HUES6 (cell line): ENCODE measurements around the gene NEK1.

ENCODE experiments used
- H3K27ac ChIP-seq: 2 replicates; pipeline ENCODE4 v1.7.0; 2013; ENCODE audit warnings: low read depth, mild to moderate bottlenecking, low read length, inconsistent platforms
- H3K27me3 ChIP-seq: 2 replicates; pipeline ENCODE4 v1.6.1; 2013; ENCODE audit warnings: low read length; ENCODE audit not compliant: control insufficient read depth, insufficient read depth
- H3K36me3 ChIP-seq: 2 replicates; pipeline ENCODE4 v1.6.1; 2013; ENCODE audit warnings: low read length; ENCODE audit not compliant: control insufficient read depth, insufficient read depth
- H3K4me1 ChIP-seq: 2 replicates; pipeline ENCODE4 v1.6.1; 2013; ENCODE audit warnings: low read length; ENCODE audit not compliant: control insufficient read depth, insufficient read depth
- H3K4me3 ChIP-seq: 2 replicates; pipeline ENCODE4 v1.5.1; 2013; ENCODE audit warnings: low read depth, low read length
- H3K9ac ChIP-seq: one replicate; pipeline ENCODE4 v1.6.1; 2013; ENCODE audit warnings: mild to moderate bottlenecking, low read length
- H3K9me3 ChIP-seq: 2 replicates; pipeline ENCODE4 v1.6.1; 2013; ENCODE audit warnings: low read depth, low read length; ENCODE audit not compliant: control insufficient read depth, insufficient read depth

The NEK1 gene

GRCh38 chr4:169617306-169617705, 4.9 kb upstream of the NEK1 start:
- H3K27me3 ChIP-seq: no peaks in the 10 kb centered on the region
- H3K27ac ChIP-seq: no peak overlapping the region
- H3K9ac ChIP-seq: no peak overlapping the region
- no peak overlapping the region for H3K4me3 ChIP-seq
- H3K36me3 ChIP-seq: no peaks in the 10 kb centered on the region
- peaks cover 9% of the 10 kb centered on the region; the same call in 1 of the 2 replicates for H3K4me1 ChIP-seq
- H3K9me3 ChIP-seq: no peaks in the 10 kb centered on the region

- no peaks in the 10 kb centered on the region for H3K9me3 ChIP-seq
- no peak overlapping the region for H3K9ac ChIP-seq
- H3K4me1 ChIP-seq: peaks cover 6% of the 10 kb centered on the region; the same call in 1 of the 2 replicates
- no peak overlapping the region for H3K27ac ChIP-seq
- H3K4me3 ChIP-seq: no peak overlapping the region
- no peaks in the 10 kb centered on the region for H3K27me3 ChIP-seq
- no peaks in the 10 kb centered on the region for H3K36me3 ChIP-seq
Observed at GRCh38 chr4:169616846-169617245, 4.5 kb upstream of the NEK1 start.

- no peak overlapping the region for H3K4me3 ChIP-seq
- no peak overlapping the region for H3K9ac ChIP-seq
- H3K27ac ChIP-seq: no peak overlapping the region
- no peaks in the 10 kb centered on the region for H3K9me3 ChIP-seq
- H3K36me3 ChIP-seq: no peaks in the 10 kb centered on the region
- H3K4me1 ChIP-seq: peaks cover 13% of the 10 kb centered on the region
- H3K27me3 ChIP-seq: no peaks in the 10 kb centered on the region
Observed at GRCh38 chr4:169615467-169616106, 3.2 kb upstream of the NEK1 start.

- Histone ChIP-seq H3K4me1 (peaks cover 13% of the 10 kb centered on the region), H3K4me3 (peak overlapping the region; percentile 89), H3K9me3 (no peaks in the 10 kb centered on the region), H3K27me3 (no peaks in the 10 kb centered on the region), H3K9ac (peak overlapping the region; percentile 48), H3K36me3 (peaks cover 3% of the 10 kb centered on the region), H3K27ac (no peak overlapping the region; the same call in 1 of the 2 replicates)
Observed at GRCh38 chr4:169612871-169613859, 782 bp upstream of the NEK1 start.

GRCh38 chr4:169611157-169611556, 1.2 kb downstream of the NEK1 start:
- H3K9me3 ChIP-seq: no peaks in the 10 kb centered on the region
- H3K27ac ChIP-seq: no peak overlapping the region
- peaks cover 13% of the 10 kb centered on the region for H3K4me1 ChIP-seq
- no peaks in the 10 kb centered on the region for H3K27me3 ChIP-seq
- H3K36me3 ChIP-seq: peaks cover 3% of the 10 kb centered on the region
- no peak overlapping the region for H3K9ac ChIP-seq
- peak overlapping the region; percentile 89 for H3K4me3 ChIP-seq

- Histone ChIP-seq H3K4me1 (peaks cover 4% of the 10 kb centered on the region; the same call in 1 of the 2 replicates), H3K9ac (no peak overlapping the region), H3K9me3 (no peaks in the 10 kb centered on the region), H3K27ac (peak overlapping the region; percentile 14; the same call in 1 of the 2 replicates), H3K27me3 (no peaks in the 10 kb centered on the region), H3K36me3 (peaks cover 15% of the 10 kb centered on the region), H3K4me3 (no peak overlapping the region)
Observed at GRCh38 chr4:169604903-169605331, 7.5 kb downstream of the NEK1 start.

GRCh38 chr4:169604131-169604900, 8.1 kb downstream of the NEK1 start:
- no peaks in the 10 kb centered on the region for H3K27me3 ChIP-seq
- H3K9me3 ChIP-seq: no peaks in the 10 kb centered on the region
- peak overlapping the region; percentile 14; the same call in 1 of the 2 replicates for H3K27ac ChIP-seq
- no peak overlapping the region for H3K4me3 ChIP-seq
- H3K4me1 ChIP-seq: peaks cover 4% of the 10 kb centered on the region; the same call in 1 of the 2 replicates
- H3K9ac ChIP-seq: no peak overlapping the region
- peaks cover 15% of the 10 kb centered on the region for H3K36me3 ChIP-seq

- no peak overlapping the region for H3K9ac ChIP-seq
- H3K4me1 ChIP-seq: peaks cover 4% of the 10 kb centered on the region; the same call in 1 of the 2 replicates
- no peak overlapping the region for H3K27ac ChIP-seq
- no peaks in the 10 kb centered on the region for H3K27me3 ChIP-seq
- H3K36me3 ChIP-seq: peaks cover 12% of the 10 kb centered on the region; the same call in 1 of the 2 replicates
- H3K9me3 ChIP-seq: no peaks in the 10 kb centered on the region
- no peak overlapping the region for H3K4me3 ChIP-seq
Observed at GRCh38 chr4:169603312-169603711, 9.1 kb downstream of the NEK1 start.

GRCh38 chr4:169601016-169601771, 11.2 kb downstream of the NEK1 start:
- Histone ChIP-seq H3K27ac (no peak overlapping the region), H3K4me1 (peaks cover 4% of the 10 kb centered on the region; the same call in 1 of the 2 replicates), H3K4me3 (no peak overlapping the region), H3K9me3 (no peaks in the 10 kb centered on the region), H3K27me3 (no peaks in the 10 kb centered on the region), H3K36me3 (peaks cover 12% of the 10 kb centered on the region; the same call in 1 of the 2 replicates), H3K9ac (no peak overlapping the region)
